ENCODE measurements around the gene C21orf91.

The C21orf91 gene

DNA sequence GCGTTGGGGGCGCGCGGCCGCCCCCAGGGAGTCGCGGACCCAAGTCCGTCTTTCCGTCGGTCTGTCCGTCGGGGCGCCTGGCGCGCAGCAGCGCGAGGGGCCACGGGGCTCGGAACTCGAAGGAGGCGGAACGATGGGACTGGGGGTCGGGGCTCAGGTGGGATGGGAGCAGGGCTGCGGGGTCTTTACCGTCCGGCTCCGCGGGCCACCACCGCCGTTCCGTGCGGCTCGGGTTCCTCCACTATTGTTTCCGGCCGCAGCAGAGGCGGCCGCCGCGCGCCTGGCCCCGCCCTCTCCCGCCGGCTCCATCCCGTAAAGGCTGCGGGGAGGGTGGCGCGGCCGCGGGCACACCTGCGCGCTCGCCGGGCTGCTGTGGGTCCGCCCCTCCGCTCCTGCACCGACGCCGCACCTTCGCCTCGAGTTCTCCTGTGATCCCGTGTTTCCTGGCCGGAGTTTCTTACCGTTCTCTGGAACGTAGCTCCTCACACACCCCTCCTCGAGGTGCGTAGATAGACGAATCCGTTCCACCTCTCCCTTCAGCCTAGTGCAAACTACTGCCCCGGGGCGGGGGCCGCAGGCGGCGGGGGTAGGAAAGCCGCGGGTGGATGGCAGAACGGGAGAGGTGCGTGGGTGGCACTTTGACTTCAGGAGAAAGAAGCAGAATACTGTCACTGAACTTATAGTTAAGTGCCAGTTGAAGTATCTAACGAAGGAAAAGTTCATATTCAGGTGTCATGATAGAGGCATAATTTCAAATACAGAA is at the start of gene C21orf91:
Gene C21orf91, minus strand, starts transcription at position 243 of the 763 bp plus-strand sequence. CDS start 1,038 bp downstream, outside the sequence.
- peak; percentile 93 for DNase-seq (ENCODE audit: low spot score)

DNA sequence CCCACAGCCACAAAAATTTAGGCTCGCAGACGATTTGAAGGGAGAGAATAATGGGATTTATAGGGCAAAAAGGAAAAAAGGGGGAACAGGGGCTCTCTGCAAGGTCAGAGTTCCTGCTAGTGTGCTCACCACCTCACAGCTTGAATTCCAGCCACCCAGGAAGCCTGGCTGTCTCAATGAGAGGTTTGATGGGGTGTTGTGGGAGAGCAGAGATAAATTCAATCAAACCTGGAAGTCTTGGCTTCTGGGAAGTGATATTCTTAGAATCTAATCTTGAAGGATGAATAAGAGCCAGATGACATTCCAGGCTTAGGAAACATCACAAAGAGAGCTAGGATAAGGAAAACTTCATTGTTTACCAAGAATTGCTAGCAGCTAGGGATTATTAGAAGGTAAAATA is 47.4 kb upstream of the C21orf91 start:
- DNase-seq (ENCODE audit: low spot score): no peak

DNA sequence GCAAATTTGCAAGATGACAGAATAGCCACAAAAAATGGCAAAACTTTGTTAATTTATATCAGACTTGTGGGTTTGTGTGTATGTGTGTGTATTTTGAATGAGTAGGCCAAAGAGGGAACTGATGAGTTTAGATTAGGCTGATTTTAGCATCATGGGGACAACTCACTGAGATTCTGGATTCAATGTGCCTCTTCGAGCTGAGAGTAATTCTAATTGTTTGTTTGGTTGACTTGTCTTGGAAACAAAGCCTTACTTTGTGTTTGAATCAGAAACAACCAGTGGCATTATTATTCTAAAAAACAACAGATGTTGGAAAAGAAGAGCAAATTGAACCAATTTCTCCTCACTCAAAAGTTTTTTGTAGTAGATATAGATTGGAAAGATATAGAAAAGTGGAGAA is 40.5 kb upstream of the C21orf91 start:
- no peak for DNase-seq (ENCODE audit: low spot score)

DNA sequence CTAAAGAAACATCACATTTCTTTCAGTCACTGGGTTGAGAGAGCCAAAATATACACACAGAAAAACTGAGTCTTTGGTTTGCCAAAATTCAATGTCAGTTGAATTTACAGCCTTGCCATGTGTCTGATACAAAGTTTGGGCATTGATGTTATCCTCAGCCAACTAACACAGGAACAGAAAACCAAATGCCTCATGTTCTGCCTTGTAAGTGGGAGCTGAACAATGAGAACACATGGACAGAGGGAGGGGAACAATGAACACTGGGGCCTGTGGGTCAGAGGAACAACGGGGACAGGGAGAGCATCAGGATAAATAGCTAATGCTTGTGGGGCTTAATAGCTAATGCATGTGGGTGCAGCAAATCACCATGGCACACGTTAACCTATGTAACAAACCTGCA is 39.6 kb upstream of the C21orf91 start:
- DNase-seq (ENCODE audit: low spot score): no peak

DNA sequence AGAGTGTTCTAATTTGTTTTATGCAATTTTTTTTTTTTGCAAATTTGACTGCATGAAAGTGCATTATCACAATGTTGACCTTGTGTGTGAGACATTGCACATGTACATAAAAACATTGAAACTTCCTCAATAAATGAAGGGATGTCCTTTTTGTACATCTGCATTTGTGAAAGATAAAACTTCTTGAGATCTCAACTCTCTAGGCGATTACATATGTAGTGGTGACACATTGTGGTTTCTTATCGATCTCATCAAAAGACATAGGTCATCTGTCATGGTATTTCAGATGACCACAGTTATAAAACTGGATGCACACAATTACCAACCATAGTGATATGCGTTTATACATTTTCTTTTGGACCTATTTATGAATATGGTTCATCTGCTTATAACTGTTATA is 35.6 kb upstream of the C21orf91 start:
- no peak for DNase-seq (ENCODE audit: low spot score)

DNA sequence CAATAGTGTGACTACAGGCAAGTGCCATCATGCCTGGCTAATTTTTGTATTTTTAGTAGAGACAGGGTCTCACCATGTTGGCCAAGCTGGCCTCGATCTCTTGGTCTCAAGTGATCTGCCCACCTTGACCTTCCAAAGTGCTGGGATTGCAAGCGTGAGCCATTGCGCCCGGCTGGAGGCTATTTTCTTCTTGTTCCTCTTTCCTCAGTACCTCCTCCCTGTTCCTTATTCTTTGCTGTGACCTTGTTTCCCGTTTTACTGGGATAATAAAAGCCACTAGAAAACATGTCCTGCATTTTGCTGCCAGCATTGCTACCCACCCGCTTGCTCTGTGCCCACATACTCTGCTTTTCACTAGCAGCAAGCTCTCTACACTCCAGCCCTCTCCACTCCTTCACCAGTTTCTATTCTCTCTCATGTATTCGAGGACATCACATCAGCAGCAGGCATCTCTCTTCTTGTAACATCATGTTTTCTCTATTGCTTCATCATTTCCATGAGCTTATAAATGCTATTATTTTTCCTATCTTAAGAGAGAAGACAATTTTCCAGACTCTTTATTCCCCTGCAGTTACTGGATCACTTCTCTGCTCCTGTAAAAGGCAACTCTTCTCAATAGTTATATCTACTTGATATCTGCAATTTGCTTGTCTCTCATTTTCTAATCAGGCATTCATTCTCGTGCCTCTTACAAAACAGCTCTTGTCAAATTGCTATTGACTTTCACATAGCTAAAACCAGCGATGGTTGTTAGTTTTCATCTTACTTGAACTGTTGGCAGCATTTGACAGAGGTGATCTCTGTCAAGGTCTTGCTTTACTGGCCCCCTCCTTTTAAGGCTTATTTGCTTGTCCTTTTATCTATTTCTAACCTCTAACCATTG is 34.5 kb upstream of the C21orf91 start:
- no peak for DNase-seq (ENCODE audit: low spot score)

DNA sequence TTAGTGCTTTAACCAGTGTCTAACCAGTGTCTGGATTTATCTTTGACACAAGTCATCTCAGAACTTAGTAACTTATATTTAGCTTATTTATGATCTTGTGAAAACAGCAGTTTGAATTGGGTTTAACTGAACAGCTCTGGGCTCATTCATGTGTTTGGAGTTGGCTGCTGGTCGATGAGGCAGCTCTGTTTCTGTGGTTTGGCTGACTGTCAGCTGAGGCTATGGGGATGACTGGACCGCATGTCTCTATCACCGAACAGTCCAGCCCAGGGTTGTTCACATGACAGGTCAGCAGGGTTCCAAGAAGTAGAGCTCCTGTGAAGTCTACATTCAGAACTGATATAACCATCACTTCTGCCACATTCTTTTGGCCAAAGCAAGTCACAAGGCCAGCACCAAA is 29.1 kb upstream of the C21orf91 start:
- DNase-seq (ENCODE audit: low spot score): peak; percentile 96

DNA sequence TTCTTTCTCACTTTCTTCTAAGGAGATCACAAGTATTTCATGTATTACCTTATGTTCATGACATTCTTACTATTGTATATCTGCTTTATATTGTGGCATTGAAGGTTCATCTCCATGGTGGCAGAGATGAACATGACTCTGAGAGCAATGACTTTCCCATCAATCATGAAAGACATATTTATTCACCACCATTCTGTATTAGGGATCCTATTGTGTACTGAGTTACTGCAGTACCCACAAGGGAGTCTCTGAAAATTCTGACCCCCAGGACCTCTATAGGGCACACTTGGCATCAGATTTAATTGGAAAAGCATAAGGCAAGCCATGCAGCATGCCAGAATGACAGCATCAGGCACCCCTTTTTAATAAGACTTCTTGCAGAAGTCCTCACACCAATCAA is 21.9 kb upstream of the C21orf91 start:
- DNase-seq (ENCODE audit: low spot score): no peak

DNA sequence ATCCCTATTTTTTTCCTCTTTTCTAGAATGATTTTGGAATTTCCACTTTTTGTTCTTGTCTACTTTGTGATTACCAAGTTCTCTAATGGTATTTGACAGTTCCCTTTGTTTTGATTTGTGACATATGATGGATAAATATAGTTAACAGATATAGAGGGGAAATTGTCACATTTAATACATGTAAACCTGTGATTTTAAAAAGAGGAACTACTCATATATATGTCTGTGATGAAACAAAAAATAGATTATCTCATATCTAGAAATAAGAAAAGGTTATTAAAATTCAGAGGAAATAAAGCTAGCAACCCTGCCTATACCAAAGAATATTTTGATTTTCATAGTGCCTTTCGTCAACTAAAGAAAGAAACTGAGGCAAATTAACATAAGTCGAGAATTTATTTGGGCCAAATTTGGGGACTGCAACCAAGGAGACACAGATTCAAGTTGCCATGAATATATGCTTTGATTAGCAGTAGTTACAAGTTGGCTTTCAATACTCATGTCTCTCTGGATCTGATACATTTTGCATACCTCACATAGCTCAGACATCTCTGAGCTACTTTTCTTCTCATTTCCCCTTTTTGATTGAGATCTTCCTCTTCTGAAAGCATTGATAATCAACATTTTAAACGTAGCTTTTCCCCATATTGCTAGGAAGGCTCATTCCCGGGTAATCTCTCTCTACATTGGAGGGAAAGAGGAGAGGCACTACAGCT is 15.6 kb upstream of the C21orf91 start:
- no peak for DNase-seq (ENCODE audit: low spot score)

DNA sequence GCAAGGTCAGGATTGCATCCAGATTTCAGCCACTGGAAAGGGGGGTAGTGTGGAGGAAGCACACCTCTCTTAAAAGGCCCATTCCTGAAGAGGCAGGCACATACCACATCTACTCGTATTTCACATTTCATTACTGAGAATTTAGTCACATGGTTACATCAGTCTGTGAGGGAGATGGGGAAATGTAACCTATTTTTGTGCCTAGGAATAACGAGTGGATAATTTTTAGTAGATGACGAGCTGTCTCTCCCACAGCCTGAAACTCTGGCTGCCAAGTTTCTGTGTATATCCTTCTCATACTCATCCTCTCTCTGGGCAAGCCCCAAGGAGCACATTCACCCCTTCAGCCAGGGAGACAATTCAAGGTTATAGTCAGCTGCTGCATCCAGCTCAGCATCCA is 10.3 kb upstream of the C21orf91 start:
- DNase-seq (ENCODE audit: low spot score): peak; percentile 39

DNA sequence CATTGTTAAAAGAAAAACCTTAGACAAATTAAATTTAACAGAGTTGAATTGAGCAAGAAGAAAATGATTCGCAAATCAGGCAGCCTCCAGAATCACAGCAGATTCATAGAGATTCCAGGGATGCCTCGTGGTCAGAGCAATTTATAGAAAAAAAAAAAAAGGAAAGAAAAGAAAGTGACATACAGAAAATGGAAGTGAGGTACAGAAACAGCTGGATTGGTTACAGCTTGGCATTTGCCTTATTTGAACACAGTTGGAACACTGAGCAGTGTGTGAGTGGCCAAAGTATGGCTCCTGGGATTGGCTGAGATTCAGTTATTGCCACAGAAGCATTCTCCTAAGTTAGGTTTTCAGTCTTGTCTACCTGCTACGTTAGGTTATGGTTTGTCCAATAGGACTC is 9.1 kb upstream of the C21orf91 start:
- DNase-seq (ENCODE audit: low spot score): no peak

DNA sequence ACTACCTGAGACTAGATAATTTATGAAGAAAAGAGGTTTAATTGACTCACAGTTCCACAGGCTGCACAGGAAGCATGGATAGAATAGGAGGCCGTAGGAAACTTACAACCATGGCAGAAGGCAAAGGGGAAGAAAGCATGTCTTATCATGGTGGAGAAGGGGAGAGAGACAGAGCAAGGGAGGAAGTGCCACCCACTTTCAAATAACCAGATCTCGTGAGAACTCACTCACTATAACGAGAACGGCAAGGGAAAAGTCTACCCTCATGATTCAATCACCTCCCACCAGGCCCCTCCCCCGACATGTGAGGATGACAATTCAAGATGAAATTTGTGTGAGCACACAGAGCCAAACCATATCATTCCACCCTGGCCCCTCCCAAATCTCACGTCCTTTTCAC is 4.7 kb upstream of the C21orf91 start:
- DNase-seq (ENCODE audit: low spot score): no peak

DNA sequence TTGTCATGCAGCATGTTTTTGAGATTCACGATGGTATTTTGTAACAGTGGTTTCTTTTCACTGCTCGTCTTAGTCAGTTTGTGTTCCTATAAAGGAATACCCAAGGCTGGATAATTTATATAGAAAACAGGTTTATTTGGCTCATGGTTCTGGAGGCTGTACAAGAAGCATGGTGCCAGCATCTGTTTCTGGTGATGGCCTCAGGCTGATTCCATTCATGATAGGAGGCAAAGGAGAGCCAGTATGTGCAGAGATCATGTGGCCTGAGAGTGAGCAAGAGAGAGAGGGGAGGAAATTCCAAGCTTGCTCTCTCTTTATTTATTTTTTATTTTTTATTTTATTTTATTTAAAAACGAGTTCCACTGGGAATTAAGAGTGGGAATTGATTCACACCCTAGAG is 2.0 kb upstream of the C21orf91 start:
- DNase-seq (ENCODE audit: low spot score): no peak

DNA sequence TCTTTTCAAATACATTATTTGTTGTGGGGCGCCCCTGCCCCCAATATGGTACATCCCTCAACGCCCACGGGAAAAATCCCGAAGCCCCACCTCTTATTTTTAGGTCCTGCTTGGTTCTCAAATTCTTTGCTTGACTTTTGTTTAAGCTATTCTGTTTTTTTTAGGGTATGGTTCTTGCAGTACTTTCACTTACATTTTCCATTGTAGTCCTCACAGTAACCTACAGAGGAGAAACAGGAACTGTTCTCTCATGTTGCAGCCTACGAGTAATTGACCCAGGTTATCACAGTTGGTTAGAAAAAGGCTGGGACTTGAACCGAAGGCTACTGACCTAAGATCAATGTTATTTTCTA is 697 bp upstream of the C21orf91 start:
- DNase-seq (ENCODE audit: low spot score): peak; percentile 22

DNA sequence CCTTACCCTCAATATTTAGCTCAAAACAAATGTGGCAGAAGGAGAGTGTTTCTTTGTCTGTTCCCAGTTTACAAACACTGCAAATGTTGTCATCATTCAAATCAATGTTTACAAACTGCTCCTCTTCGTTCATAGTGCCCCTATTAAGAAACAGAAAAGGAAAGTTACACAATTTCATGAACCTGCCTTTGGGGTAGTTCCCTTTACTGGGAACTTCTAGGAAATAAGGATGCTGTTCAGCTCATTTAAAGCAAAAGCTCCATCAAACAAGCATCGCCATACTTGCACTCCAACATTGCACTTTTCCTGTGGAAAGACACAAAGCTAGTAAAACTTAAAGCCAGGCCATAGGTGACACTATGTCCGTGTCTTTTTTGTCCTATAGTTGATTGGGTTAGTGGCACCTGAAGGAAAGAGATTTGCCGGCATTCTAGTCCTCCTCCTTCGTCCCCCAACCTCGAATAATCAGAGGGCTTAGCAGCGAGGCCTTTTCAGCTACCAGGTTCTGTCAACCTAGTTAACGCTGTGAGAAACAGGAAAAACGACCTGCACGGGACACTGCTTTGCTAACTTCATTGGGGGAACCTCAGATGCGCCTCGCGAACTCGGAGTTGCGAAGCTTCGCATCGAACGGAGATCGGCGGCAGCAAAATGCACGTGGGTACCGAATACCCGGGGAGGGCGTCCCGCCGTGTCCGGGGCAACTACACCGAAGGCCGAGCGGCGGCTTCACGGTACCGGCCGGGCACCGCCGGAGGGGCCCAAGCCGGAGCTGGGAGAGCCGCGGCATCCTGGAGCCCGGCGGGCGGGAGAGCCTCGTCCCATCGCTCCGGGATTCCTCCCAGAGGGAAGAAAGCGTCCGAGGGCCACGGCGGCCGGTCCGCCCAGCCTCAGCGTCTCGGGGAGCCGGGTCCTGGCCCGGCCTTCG is 706 bp downstream of the C21orf91 start:
- DNase-seq (ENCODE audit: low spot score): peak; percentile 27

DNA sequence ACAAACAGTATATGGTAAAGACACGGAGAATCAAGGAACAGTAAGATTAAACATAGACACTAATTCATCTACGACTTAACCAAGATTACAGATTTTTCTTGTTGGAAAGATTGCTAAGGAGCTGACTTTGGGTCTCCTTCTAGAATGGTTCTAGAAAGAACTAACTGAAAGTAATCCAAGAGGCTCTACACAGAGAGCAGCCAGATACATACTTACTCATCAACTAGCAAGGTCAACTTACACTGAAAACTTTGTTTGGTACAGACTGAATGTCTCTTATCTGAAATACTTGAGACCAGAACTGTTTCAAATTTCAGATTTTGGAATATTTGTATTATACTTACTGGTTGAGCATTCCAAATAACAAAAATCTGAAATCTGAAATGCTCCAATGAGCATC is 5.8 kb downstream of the C21orf91 start:
- no peak for DNase-seq (ENCODE audit: low spot score)

DNA sequence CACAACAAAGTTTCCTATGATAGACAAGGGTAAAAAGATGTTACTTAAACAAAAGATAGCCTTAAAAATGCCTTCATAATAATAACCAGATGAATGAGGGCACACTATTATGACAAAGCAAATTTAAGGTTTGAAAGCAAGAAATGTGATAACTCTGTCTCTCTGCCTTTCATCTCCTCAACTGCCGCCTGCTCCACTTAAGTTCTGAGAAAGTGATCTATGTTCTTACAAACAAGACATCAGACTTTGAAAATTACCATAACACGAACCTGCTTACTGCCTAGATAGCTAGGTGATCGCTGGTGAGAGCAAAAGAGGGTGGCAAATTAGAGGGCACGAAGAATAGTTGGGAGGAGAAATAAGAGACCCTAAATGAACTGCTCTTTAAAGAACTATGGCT is 13.2 kb downstream of the C21orf91 start:
- no peak for DNase-seq (ENCODE audit: low spot score)

DNA sequence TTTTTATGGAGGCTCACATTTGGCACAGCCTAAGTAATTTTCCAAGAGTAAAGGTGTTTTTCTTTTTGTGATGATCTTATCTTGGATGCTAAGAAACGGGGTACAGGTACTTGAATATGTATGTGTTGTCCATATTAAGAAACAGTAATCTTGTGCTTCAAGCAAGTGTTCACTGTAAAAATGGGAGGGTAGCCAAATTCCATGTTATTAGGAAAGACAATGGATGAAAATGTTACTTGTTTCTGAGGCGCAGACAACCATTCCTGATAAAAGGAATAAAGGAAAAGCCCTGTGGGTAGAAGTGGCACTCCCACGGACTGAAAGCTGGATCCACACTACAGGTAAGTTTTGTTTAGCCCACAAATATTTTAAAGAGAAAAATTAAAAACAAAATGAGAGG is 15.6 kb downstream of the C21orf91 start:
- DNase-seq (ENCODE audit: low spot score): no peak

DNA sequence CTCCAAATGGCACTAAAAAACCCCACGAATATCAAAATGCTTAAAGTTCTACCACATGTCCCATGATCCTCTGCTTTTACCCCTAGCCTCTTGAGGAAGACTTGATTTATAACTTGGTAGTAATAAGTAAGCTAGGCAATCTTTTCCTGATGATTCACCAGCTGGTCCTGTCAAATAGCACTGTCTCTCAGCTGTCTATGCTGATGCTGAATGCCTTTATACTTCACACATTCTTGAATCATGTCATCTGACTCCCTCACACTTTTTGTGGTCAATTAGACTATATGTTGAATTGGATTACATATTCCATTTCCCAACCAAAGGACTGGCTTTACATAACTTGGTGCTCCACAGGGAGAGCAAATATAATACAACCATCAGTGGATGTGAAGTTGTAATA is 16.6 kb downstream of the C21orf91 start:
- peak; percentile 34 for DNase-seq (ENCODE audit: low spot score)

DNA sequence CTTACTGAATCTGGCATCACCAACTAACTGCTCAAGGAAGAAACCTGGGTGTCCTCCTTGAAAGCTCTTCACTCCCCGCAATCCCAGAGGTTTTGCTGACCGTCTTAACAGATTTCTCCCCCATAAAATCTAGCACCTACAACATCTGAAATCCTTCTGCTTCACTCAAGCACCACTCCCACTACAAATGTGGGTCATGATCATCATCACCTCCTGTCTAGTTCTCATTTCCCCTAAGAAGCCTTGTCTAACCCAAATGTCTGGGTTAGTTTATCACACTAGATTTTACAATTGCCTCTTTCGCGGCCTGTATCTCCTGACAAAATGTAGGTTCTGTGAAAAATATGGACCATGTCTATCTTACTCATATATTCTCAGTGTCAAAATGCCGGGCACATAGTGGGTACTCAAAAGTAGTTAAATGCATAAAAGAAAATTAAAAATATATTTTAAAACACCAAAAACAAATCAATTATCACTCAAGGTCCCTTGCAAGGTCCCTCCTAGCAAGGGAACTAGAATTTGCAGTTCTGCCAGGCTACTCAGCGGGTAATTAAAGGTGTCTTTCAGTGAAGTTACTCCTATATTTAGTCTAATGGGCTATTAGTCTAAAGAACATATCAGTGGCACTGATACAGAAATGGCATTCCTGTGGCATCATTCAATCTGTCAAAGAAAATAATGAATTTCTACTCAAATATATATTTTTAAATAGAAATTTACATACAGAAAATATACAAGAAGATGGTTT is 19.6 kb downstream of the C21orf91 start:
- no peak for DNase-seq (ENCODE audit: low spot score)

DNA sequence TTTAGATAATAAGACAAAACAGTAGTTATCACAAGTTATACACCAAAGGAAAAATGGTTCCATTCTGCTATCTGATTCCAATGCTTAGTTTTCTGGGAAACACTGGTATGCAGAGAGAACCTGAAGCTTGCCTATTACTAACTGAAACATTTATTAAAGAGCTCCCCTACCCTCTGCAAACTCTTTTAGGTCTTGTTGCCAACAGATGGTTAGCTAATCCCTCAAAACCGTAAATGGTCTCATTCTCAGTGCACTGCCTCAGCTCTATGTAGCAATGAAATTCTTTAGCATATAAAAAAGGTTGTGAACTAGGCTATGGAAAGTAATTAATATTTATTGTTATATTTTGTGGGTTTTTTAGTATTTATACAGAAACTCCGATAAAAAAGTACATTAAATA is 20.4 kb downstream of the C21orf91 start:
- no peak for DNase-seq (ENCODE audit: low spot score)
